Activated CD4-positive, CD25-positive, alpha-beta regulatory T cell treated with anti-CD3 and anti-CD28 coated beads, Interleukin-2, amount 50 U/mL, for 72 hours (primary cell): ENCODE measurements around the gene LYST.

Source experiments
- DNase-seq: peaks from one replicate; pipeline ENCODE4 v3.0.0; 2021

The LYST gene

GRCh38 chr1:235703506-235703905 is 163.2 kb downstream of the LYST start:
- no peak for DNase-seq

GRCh38 chr1:235702412-235702811 is 164.3 kb downstream of the LYST start:
- no peak for DNase-seq

- DNase-seq = no peak
Observed at GRCh38 chr1:235697508-235697907, 169.2 kb downstream of the LYST start.

- DNase-seq = no peak
Observed at GRCh38 chr1:235689356-235689755, 177.3 kb downstream of the LYST start.

- DNase-seq = no peak
Observed at GRCh38 chr1:235688096-235688495, 178.6 kb downstream of the LYST start.

- DNase-seq = no peak
Observed at GRCh38 chr1:235683653-235684052, 183.1 kb downstream of the LYST start.

- DNase-seq = no peak
Observed at GRCh38 chr1:235682216-235682615, 184.5 kb downstream of the LYST start.

GRCh38 chr1:235679644-235680043 is 187.1 kb downstream of the LYST start:
- DNase-seq = no peak

- DNase-seq = no peak
Observed at GRCh38 chr1:235679005-235679404, 187.7 kb downstream of the LYST start.

- no peak for DNase-seq
Observed at GRCh38 chr1:235675152-235675890, 191.4 kb downstream of the LYST start.

GRCh38 chr1:235673981-235674380 is 192.7 kb downstream of the LYST start:
- DNase-seq = no peak

- DNase-seq = no peak
Observed at GRCh38 chr1:235671992-235672391, 194.7 kb downstream of the LYST start.

GRCh38 chr1:235670157-235670776 is 196.4 kb downstream of the LYST start:
- no peak for DNase-seq

GRCh38 chr1:235669277-235669676 is 197.4 kb downstream of the LYST start:
- no peak for DNase-seq

- no peak for DNase-seq
Observed at GRCh38 chr1:235663628-235664027, 203.1 kb downstream of the LYST start.

GRCh38 chr1:235661568-235661967 is 205.1 kb downstream of the LYST start:
- no peak for DNase-seq

- DNase-seq = no peak
Observed at GRCh38 chr1:235659186-235659771, 207.4 kb downstream of the LYST start.

GRCh38 chr1:235657747-235658526 is 208.8 kb downstream of the LYST start:
- no peak for DNase-seq

- no peak for DNase-seq
Observed at GRCh38 chr1:235657269-235657668, 209.4 kb downstream of the LYST start.

- DNase-seq = no peak
Observed at GRCh38 chr1:235652364-235652763, 214.3 kb downstream of the LYST start.

GRCh38 chr1:235651170-235651806 is 215.4 kb downstream of the LYST start:
- no peak for DNase-seq

- no peak for DNase-seq
Observed at GRCh38 chr1:235650341-235651169, 216.2 kb downstream of the LYST start.
